CD4-positive, alpha-beta T cell treated with Interleukin-6 at 100 ng/mL for 8 hours (primary cell): ENCODE data around the gene GFER.

Experiments used
- DNase-seq: peaks from one replicate; pipeline ENCODE4 v3.0.0-alpha.2; 2020; ENCODE audit warnings: mixed read lengths, low spot score

GFER gene

GRCh38 chr16:1974157-1975070, 9.6 kb upstream of the GFER start:
- DNase-seq, result no peak

- no peak for DNase-seq
These were observed 8.4 kb upstream of the GFER start for GRCh38 chr16:1975432-1976215.

DNA sequence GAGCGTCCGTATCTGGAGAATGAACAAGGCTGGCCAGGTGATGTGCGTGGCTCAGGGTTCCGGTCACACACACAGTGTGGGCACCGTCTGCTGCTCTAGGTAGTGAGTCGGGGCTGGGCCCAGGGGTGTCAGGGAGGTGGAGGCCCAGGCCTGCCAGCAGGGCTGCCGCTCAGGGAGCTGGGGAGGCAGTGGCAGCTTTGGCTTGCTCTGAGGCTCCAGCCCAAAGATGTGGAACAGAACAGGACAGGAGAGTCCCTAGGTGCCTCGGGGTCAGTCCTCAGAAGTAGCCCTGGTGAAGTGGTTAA, 7.8 kb upstream of the GFER start:
- DNase-seq, result no peak

DNA sequence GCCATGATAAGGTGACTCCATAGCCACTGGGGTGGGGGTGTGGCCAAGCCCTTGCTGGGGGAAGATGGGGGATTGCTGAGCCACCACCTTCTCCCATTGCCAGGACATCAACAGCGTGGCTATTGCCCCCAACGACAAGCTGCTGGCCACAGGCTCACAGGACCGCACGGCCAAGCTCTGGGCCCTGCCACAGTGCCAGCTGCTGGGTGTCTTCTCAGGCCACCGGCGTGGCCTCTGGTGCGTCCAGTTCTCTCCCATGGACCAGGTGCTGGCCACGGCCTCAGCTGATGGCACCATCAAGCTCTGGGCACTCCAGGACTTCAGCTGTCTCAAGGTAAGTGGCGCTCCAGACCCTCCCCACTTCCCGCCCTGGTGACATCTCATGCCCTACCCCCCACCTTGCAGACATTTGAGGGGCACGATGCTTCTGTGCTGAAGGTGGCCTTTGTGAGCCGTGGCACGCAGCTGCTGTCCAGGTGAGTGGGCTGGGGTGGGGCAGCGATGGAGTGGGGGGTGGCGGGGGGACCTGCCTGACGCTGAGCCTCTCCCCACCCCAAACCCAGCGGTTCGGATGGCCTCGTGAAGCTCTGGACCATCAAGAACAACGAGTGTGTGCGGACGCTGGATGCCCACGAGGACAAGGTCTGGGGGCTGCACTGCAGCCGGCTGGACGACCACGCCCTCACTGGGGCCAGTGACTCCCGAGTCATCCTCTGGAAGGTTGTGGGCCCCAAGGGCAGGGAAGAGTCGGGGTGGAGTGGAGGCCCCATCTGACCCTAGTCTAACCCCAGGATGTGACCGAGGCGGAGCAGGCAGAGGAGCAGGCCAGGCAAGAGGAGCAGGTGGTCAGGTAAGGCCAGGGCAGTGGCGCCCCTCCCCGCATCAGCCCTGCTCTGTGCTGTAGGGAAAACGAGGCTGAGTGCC, 6.8 kb upstream of the GFER start:
- no peak for DNase-seq

DNA sequence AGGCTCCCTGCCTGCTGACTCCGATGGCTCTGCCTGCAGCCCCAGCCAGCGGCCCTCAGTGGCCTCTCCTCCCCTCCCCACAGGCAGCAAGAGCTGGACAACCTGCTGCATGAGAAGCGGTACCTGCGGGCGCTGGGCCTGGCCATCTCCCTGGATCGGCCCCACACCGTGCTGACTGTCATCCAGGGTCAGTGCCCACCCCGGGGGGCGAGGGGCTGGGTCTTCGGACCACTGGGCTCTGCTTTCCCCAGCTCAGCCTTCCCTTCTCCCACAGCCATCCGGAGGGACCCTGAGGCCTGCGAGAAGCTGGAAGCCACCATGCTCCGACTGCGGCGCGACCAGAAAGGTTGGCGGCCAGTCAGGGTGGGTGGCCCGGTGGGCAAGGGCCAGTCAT, 6.1 kb upstream of the GFER start:
- DNase-seq, result no peak

DNA sequence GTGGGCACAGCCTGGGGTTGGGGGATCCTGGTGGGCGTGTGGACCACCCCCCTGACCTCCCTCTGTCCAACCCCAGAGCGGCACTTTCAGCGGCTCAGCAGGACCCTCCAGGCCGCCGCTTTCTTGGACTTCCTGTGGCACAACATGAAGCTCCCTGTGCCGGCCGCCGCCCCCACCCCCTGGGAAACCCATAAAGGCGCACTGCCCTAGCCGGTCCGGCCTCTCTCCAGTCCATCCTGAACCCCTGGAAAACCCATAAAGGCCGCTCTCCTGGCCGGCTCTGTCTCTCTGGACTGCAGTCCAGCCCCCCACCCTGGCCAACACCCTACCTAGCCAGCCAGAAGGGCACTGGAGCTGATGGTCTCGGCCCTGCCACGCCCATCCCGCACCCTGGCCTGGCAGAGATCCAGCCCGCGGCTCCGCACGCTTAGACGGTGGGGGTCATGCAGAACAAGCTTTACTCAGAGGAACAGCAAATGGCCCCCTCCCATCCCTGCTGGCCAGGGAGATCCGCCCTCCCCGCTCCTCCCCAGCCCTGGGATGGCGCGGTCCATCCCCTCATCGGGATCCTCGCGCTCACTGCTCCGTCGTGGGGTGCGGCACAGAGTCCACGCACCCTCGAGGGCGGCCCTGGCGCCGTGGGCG, 5.4 kb upstream of the GFER start:
- DNase-seq, result no peak

- no peak for DNase-seq
These were observed 4.5 kb upstream of the GFER start for GRCh38 chr16:1979271-1980029.

DNA sequence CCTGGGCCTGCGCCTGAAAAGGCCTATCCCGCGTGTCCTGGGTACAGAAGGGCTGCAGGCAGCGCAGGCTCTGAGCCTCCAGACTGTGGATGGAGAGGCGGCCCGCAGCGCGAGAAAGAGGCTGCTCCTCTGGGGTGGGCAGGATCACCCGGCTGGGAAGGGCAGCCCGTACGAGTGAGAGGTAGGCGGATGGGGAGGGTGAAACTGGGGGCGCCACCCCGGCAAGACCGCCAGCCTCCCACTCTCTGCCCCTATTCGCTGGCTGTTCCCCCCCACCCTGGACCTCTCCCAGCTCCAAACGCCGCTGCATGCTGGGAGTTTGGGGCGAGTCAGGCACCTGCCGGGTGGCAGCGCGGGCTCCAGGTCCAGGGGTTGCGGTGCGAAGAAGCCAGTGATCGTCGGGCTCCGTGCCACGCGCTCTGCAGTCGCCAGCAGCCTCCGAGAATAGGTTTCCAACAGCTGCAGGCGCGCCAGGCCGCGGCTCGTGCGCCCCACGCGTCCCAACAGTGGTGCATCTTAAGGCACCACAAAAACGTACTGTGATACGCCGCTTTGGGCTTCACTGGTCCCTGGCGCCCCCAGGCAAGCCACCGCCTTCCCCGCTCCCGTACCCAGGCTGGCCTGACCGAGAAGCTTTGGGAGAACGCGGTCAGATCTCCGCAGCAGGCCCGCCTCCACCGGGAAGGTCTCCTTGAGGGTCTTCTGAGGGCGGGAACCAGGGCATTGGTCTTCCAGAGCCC, 3.8 kb upstream of the GFER start:
- DNase-seq, result no peak

GRCh38 chr16:1980770-1981087, 3.3 kb upstream of the GFER start:
- no peak for DNase-seq

GRCh38 chr16:1981398-1981836, 2.6 kb upstream of the GFER start, which contains the start of gene NOXO1:
TSS of gene NOXO1 (minus strand) at chr16:1981469. CDS start at chr16:1981179, 290 bp downstream.
- no peak for DNase-seq

DNA sequence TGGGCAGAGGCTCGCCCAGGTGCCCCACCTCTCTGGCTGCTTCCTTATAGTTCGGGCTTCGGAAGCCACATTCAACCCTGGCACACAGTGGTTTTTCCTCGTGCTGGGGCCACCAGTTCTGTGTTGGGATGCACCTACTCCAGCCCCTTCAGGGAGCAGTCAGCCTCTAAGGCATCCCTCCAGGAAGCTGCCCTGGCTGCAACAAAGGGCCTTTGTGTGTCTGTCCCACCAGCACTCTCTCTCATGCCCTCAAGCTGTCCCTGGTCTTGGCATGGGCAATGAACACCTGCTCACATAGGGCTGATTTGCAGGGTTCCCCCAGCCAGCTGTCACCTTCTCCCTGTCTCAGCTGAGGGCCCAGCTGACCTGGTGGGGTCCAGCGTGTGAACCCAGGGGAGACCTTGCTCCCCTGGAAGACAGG, 2.0 kb upstream of the GFER start:
- DNase-seq, result no peak

- no peak for DNase-seq
These were observed 926 bp upstream of the GFER start for GRCh38 chr16:1982991-1983543.

- no peak for DNase-seq
These were observed 593 bp downstream of the GFER start for GRCh38 chr16:1984347-1985225.

DNA sequence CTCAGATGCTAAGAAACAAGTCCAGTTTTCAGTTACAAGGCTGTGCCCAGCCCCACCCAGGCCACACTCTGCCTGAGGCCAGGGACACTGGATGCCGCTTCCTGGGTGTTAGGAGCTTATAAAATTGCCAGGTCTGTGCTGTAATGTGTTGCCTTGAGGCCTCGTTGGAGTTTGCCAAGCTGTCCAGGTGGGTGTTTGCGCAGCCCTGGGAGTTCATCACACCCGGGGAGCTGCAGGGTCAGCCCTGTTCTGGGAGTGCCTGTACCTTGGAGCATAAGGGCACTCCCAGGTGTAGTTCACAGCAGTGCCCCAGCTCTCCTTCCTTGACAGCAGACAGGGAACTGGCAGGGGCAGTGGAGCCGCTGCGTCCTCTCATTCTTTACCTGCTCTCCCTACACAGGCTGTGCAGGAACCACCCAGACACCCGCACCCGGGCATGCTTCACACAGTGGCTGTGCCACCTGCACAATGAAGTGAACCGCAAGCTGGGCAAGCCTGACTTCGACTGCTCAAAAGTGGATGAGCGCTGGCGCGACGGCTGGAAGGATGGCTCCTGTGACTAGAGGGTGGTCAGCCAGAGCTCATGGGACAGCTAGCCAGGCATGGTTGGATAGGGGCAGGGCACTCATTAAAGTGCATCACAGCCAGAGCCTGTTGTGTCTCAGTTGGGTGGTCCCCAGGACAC, 1.6 kb downstream of the GFER start:
- no peak for DNase-seq

GRCh38 chr16:1987198-1987597, 3.2 kb downstream of the GFER start:
- DNase-seq, result no peak

DNA sequence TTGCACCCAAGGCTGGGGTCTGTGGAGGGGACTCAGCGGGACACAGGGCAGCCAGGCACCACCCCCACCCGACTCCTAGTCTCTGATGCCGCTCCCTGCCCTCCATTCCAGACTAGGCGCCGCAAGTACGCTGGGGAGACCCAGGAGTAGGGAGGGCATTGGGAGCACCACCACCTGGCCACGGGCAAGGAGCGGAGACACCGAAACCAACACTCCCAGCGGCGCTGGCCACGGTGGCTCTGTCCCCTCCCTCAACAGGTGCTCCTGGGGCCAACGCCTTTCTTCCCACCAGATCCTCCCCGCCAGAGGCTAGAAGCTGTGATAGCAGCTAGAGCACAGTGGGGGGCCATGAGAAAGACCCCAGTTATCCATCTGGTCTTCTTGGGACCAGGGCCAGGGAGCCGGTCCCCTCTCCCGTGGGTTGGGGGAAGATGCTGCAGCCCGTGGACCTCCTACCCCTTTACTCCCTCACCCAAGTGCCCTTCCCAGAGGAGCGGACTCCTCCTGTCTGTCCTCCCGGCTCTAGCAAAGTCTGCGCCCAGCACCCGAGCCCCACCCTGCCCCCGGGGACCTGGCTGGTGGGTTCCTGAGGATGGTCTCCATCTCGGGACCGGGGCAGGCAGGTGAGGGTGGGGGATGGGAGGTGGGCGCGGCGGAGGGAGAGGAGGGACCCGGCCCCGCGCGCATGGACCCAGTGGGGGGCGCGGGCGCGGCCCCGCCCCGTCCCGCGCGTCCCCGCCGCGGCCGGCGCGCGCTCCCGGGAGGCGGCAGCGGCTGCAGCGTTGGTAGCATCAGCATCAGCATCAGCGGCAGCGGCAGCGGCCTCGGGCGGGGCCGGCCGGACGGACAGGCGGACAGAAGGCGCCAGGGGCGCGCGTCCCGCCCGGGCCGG, 5.5 kb downstream of the GFER start, which contains the start of gene SYNGR3:
Gene SYNGR3 (plus strand): TSS at position 762 of the 892 bp plus-strand sequence. CDS start 133 bp downstream, outside the sequence.
- no peak for DNase-seq

DNA sequence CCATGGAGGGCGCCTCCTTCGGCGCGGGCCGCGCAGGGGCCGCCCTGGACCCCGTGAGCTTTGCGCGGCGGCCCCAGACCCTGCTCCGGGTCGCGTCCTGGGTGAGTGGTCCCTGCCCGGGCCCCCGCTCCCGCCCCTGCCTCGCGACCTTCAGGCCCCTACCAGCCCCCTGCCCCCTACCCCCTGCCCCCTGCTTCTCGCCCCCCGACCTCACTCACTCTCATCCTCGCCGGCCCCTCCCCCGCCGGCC, 6.0 kb downstream of the GFER start:
- DNase-seq, result no peak
